GM21576 (cell line): ENCODE data around the gene BCO1.

Experiments
- ATAC-seq: cut with Tn5 transposase; IDR thresholded peaks from one replicate; pipeline ENCODE4 v1.9.1; 2021; ENCODE audit warnings: mild to moderate bottlenecking, moderate library complexity; ENCODE audit not compliant: unreplicated experiment

Gene BCO1

DNA sequence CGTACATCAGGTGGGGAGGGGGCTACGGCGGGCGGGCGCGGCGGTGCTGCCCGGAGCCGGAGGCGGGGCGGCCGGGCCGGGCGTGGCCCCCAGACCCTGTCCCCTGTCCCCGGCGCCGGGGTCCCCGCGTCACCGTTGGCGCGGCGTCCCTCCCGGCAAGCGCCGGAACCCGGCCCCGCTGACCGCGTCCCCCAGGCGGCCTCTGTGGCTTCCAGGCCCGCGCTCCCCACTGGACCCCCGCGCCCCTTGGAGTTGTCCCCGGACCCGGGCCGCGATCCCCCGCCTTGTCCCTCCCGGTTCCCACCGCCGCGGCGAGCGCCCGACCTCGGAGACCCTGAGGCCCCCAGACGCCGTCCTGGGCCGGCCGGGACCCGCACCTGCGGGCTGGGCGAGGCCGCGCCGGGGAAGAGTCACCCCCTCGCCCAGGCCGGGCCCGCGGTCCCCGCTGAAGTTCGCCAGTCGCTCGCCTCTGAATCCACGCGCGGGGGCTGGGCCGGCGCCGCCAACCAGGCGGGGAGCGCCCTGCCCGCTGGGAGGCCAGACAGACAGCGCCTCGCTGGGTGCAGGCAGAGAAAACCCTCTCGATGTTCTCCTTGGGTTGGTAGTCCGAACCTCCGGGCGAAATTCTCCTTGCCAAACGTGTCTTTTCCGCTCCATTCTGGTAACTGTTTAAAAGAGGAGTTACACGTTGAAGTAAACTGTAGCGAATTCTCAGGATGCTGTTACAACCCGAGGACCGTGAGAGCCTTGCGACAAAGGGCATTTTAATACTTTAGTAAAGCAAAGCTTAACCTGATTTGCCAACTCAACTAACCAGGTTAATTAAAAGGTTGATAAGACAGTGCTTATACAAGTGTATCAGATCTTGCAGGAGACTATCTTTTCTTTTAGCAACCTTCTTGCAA lies 77.0 kb downstream of the BCO1 start:
- peak; percentile 29 for ATAC-seq

GRCh38 chr16:81316176-81316496 lies 77.6 kb downstream of the BCO1 start:
- no peak for ATAC-seq

DNA sequence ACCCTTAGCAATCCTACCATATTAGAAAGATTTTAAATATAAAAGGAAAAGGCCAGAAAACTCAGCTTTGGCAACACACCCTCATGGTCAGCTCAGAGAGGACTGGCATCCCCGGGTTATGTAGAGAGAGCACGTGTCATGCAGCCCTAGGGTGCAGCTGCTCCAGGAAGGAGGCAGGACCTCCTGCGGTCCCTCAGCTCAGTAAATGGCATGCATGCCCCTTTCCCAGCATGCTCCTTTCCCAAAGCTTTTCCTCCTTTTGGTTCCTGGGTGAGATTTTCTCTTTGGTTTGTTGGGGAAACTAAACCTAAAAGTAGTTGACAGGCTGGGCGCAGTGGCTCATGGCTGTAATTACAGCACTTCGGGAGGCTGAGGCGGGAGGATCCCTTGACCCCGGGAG lies 80.2 kb downstream of the BCO1 start:
- no peak for ATAC-seq

GRCh38 chr16:81319221-81319912 lies 80.9 kb downstream of the BCO1 start:
- no peak for ATAC-seq

- no peak for ATAC-seq
Measured at GRCh38 chr16:81321039-81321438, 82.5 kb downstream of the BCO1 start.

DNA sequence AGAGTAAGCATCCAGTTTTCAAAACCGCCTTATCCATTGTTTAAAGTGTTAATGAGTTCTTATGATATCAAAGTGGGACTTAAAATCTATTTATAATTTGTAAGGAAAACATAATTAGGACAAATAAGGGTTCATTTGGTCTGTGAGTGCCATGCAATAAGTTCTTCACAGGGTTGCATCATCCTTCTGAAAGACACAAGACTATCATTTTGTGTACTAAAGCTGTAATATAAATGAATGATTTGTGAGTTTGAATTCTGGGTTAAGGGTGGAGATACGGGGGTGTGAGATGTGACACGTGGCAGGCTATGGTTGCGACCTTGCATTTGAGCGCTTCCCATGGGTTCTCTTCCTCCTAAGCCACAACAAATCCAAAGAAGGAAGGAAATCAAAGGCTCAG lies 83.0 kb downstream of the BCO1 start:
- ATAC-seq: no peak

DNA sequence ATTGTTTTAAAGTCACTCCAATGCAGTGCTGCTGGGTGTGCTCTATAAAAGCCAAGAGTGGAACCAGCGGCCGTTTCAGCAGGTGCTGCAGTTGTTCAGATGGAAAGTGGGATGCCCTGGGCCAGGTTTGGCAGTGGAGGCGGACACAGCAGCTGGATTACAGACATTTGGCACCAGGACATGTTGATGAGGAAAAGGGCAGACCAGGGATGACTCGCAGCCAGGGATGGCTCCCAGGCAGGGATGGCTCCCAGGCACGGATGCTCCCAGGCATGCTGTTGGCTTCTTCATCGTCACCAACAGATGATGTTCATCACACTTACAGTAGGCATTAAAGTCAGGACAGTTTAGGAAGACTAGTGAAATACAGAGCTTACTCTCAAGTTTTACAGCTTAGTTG lies 86.3 kb downstream of the BCO1 start:
- ATAC-seq: no peak

- no peak for ATAC-seq
Measured at GRCh38 chr16:81327011-81327410, 88.5 kb downstream of the BCO1 start.

GRCh38 chr16:81327447-81328196 lies 89.1 kb downstream of the BCO1 start:
- no peak for ATAC-seq

DNA sequence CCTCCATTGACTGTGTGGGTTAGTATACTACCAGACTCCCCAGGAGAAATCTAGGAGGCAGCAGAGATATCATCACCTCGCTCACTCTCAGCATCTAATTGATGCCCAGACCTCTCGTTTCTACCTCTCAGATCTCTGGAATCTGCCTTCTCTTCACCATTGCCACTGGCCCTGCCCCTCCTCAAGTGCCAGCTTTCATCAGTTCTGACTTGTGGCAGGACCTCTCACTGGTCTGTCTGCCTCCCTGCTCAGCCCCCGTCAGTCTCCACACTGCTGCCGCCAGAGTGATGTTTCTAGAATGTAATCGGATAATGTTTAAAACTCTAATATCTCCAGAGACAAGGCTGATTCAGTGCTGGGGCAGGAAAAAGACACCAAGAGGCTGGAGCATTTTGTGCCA lies 91.5 kb downstream of the BCO1 start:
- no peak for ATAC-seq

DNA sequence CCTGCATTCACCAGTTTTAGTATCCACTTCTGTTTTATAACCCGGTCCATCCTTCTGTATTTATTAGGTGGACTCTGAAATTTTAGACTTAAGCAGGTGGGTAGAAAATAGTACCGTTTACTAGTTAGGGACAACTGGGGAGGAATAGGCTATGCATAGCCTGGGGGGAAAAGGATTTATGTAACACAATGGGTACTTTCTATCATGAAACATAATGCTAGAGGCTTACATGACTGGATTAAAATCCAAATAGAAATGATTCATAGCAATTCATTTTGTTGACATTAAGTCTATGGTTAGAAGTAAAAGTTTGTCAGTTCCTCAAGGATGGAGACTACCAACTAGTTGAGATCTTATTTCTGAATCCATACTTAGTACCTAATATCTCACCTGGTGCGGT lies 94.9 kb downstream of the BCO1 start:
- ATAC-seq: no peak

DNA sequence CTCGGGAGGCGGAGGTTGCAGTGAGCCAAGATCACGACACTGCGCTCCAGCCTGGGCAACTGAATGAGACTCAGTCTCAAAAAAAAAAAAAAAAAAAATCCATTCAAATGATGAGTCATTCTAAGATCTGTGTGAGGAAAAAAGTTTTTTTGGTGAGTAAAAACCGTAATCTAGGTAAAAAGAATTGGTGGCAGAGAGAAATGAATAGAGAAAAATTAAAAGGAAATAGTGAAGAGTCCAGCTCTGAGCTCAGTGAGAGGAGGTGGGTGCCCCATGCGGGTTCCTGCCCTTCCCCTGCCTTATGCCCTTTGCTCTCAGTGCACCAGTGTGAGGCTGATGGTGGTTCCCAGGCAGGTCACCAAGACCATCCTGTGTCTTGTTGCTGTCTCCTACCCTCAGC lies 97.2 kb downstream of the BCO1 start:
- no peak for ATAC-seq

- ATAC-seq: no peak
Measured at GRCh38 chr16:81337097-81337496, 98.6 kb downstream of the BCO1 start.
